HG03139 (cell line): ENCODE measurements around the gene PRPF38B.
A peak's percentile ranks its signal among the peaks of the same experiment; 100 is the strongest.

ENCODE experiments used
- ATAC-seq: cut with Tn5 transposase; IDR thresholded peaks from one replicate; pipeline ENCODE4 v1.9.1; 2021; ENCODE audit not compliant: unreplicated experiment

The PRPF38B gene

DNA sequence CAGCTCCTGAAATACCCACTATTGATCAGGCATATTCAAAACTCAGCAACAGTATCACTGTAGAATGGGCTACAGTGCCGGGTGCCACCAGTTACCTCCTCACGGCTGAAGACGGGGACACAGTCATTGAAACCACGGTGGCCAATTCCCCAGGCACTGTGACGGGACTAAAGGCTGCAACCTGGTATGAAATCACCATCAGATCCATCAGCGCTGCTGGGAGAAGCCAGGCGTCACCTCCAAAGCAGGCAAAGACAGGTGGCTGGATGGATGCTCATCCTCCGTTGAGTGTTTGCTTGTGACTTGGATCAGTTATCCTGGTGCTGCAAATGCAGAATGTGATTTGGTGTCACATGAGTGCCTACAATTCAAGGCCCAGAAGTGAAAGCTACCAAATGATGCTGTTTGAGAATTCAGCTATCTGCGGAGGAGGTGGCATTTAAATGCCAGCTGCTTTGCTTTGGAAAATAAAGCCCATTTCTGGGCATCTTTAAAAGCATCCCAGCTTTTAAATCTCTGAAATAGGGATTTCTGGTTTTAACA is 25.7 kb downstream of the PRPF38B start:
- no peak for ATAC-seq

GRCh38 chr1:108718927-108719655 is 27.0 kb downstream of the PRPF38B start:
- no peak for ATAC-seq

- no peak for ATAC-seq
Measured at GRCh38 chr1:108719656-108720435, 27.7 kb downstream of the PRPF38B start.

- ATAC-seq, result no peak
Measured at GRCh38 chr1:108722292-108722691, 30.2 kb downstream of the PRPF38B start.

DNA sequence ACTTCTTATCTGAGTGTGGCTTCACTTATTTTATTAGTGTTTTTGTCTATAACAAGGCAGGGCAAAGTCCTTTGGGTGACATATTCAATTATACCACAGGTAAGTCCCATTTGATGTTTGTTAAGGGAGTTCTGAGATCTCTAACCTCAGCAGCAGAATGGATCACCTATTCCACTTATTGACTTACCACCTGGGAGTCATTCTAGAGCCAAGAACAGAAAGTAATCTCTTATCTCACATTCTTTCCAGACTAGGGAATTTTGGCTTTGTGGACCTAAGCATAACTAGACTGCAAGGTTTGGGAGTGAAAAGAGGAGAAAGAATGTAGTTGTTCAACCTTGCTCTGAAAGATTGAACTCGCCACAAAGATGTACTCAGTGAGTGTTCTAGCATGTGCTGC is 33.8 kb downstream of the PRPF38B start:
- ATAC-seq, result no peak

DNA sequence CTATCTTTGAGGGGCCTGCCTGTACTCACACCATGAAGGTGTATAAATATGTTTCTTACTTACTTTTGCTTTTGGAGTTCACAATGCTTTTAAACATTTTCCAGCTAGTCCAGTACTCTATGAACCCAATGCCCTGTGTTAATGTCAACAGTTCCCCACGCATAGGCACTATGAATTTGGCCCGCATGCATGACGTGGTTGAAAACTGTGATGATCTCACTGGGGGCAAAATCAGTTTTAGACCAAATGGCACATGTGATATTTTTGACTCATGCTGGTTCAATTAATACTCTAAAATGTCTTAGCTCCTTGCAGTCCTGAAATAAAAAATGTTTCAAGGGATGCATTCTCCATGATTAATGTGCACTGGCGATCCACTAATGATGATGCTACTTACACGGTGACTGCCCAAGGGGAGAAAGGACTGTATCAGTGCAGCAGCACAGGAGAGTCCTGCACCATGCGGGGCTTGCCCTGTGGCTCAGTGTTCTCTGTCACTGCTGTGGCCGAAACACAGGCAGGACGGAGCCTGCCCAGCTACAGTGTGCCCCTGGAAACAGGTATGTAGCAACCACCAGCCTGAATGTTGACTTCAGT is 36.3 kb downstream of the PRPF38B start:
- ATAC-seq, result no peak

DNA sequence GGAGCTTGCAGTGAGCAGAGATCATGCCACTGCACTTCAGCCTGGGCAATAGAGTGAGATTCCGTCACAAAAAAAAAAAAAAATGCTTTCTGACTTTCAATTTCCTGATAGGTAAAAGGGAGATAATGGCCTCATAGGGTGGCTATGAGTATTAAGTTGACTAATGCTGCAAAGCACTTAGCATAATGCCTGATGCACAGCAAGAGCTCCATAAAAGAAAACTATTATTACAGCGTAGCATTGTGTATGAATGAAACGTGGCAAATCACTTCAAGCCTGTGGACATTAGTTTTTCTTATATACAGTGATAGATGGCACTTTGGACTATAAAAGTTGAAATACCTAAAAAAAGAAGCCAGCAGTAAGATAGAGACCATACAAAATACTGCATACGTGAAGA is 37.4 kb downstream of the PRPF38B start:
- ATAC-seq, result no peak

DNA sequence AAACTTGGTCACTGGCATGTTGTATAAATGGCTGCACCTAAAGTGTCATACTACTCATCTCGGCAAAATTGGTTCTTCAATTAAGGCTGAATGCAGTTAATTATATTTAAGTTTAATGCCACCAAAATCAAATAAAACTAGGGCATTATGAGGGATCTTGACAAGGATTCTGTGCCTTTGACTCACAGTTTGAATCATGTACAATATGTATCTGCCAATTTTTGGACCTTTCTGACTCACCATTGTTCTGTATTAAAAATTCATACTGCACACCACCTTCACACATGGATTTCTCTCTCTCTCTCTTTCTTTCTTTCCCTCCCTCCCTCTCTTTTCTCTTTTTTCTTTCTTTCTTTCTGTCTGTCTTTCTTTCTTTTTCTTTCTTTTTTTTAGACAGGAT is 40.3 kb downstream of the PRPF38B start:
- no peak for ATAC-seq

GRCh38 chr1:108734171-108734865 is 42.2 kb downstream of the PRPF38B start:
- no peak for ATAC-seq

DNA sequence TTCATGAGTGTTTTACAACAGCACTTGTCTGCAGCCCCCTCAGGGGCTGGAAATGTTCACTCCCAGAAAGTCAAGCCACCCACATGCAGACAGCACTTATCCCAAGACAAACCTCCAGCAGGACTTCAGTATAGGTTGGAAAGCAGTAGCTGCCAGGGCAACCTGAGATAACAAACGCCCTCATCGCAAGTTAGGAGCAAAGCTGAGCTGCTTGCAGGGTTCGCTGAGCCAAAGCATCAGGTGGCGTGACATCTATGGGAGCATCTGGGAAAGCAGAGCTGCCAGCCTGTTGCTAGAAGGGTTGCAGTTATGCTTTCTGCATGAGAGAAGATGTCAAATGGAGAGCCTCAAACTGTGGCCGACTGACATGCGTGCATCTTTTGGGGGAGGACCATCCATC is 50.1 kb downstream of the PRPF38B start:
- no peak for ATAC-seq

DNA sequence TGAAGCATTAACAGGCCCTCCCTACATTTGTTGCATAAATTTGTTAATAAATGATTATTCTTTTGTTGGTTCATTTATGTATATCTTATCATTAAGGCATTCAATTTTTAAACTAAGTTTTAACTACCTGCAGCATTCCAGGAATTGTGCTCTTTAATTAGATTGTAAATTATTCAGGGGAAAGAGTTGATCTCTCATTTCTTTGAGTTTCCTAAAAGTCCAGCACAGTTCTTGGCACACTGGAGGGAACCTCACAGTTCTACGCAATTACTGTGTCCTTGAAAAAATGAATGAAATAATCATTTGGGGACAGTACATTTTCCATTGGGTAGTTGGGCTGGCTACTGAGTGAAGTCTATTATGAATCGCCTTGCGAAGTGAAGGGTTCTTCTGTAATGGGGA is 53.9 kb downstream of the PRPF38B start:
- ATAC-seq, result no peak

GRCh38 chr1:108746382-108747170 is 54.5 kb downstream of the PRPF38B start, which contains the start of gene STXBP3:
Gene STXBP3, plus strand, starts transcription at chr1:108746674. Its CDS starts 64 bp downstream, at chr1:108746738.
- ATAC-seq, result peak; percentile 81

DNA sequence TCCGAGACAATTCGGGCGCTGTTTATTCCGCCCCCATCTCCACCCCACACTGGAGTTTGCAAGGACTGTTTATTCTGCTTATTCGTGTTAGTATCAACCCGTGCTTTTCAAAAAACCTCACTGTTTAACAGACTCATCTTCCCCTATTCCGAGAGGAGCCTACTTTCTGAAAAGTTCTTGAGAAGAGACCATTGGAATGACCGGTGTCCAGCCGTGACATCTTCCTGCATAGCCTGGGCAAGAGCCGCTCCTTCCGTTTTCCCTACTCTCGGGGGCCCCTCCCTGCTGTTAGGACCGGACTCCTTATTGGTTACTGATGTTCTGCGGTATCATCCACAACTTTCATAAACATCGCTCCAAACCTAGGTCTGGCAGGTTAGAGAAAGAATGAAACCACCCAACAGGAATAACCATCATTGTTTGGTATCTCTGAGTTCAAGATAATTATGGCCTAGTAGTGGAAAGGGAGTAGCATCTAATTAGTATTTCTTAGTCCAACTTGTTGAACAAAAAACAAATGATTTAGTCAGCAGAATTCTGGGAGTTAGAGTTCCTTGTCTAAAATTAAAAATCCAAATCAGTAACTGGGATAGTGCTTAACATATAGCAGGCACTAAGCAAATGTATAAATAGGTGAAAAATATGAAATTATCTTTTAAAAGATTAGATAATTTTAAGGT is 55.2 kb downstream of the PRPF38B start:
- ATAC-seq, result no peak

- no peak for ATAC-seq
Measured at GRCh38 chr1:108747898-108748297, 55.8 kb downstream of the PRPF38B start.

- no peak for ATAC-seq
Measured at GRCh38 chr1:108749081-108749480, 57.0 kb downstream of the PRPF38B start.

DNA sequence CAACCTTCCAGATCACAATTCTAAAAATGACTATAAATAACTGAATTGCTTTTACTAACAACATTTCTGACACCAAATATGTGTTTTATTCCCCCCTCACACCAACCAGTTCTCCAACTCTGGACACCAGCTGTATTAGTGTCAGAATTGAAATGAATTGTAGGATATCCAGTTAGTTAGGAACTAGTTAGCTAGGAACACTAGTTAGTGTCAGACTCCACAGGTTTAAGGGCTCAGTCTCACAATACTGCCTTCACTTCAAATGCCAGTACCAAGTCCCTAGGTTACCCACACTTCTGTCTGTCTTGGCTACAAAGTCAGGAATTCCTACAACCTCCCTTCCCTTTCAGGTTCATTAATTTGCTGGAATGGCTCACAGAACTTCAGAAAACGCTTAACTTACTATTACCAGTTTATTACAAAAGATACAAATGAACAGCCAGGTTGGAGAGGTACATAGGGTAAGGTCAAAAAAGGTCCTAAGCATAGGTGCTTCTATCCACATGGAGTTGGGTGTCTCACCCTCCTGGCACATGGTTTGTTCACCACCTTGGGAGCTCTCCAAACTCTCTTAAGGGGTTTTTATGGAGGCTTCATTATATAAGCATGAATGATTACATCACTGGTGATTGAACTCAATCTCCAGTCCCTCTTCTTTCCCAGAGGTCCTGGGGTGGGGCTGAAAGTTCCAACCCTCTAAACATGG is 58.5 kb downstream of the PRPF38B start:
- ATAC-seq, result no peak
